H9 (cell line): ENCODE results near the gene ARMC5. TPM values are rescaled to one million over a fixed set of nuclear protein-coding genes. Genes with fewer than 3 reads are reported as not detected.
A peak's percentile ranks its signal among the peaks of the same experiment; 100 is the strongest.

ENCODE experiments used
- DNase-seq: peaks from one replicate; pipeline ENCODE4 v3.0.0-alpha.2; 2017
- H2AFZ ChIP-seq: one replicate; pipeline ENCODE4 v1.6.1; 2013; ENCODE audit warnings: mild to moderate bottlenecking, low read length, control low read depth, moderate library complexity
- H2AK5ac ChIP-seq: 2 replicates; pipeline ENCODE4 v1.6.1; 2013; ENCODE audit warnings: low read length, control low read depth, mixed read lengths; ENCODE audit not compliant: insufficient read length
- H2BK120ac ChIP-seq: one replicate; pipeline ENCODE4 v1.6.1; 2013; ENCODE audit warnings: low read depth, mild to moderate bottlenecking, low read length, control low read depth, inconsistent platforms; ENCODE audit not compliant: poor library complexity, severe bottlenecking
- H2BK12ac ChIP-seq: 2 replicates; pipeline ENCODE4 v1.6.1; 2013; ENCODE audit warnings: low read length, control low read depth, mixed read lengths, low read depth; ENCODE audit not compliant: insufficient read length
- H2BK15ac ChIP-seq: 2 replicates; pipeline ENCODE4 v1.6.1; 2013; ENCODE audit warnings: low read depth, low read length, control low read depth
- H2BK20ac ChIP-seq: one replicate; pipeline ENCODE4 v1.6.1; 2013; ENCODE audit warnings: low read depth, mild to moderate bottlenecking, low read length, control low read depth, inconsistent platforms; ENCODE audit not compliant: poor library complexity, severe bottlenecking
- H2BK5ac ChIP-seq: 2 replicates; pipeline ENCODE4 v1.6.1; 2013; ENCODE audit warnings: low read length, control low read depth, mixed read lengths; ENCODE audit not compliant: insufficient read length
- H3K14ac ChIP-seq: 2 replicates; pipeline ENCODE4 v1.6.1; 2013; ENCODE audit warnings: low read length, control low read depth; ENCODE audit not compliant: insufficient read depth
- H3K18ac ChIP-seq: 2 replicates; pipeline ENCODE4 v1.6.1; 2013; ENCODE audit warnings: low read depth, mild to moderate bottlenecking, mixed read lengths, low read length, control low read depth; ENCODE audit not compliant: insufficient read length
- H3K23ac ChIP-seq: 2 replicates; pipeline ENCODE4 v1.6.1; 2013; ENCODE audit warnings: low read length, control low read depth, mixed read lengths, low read depth; ENCODE audit not compliant: insufficient read length
- H3K23me2 ChIP-seq: 2 replicates; pipeline ENCODE4 v1.6.1; 2013; ENCODE audit warnings: low read depth, mild to moderate bottlenecking, mixed read lengths, low read length, control low read depth; ENCODE audit not compliant: insufficient read length, poor library complexity, severe bottlenecking
- H3K27ac ChIP-seq: 2 replicates; pipeline ENCODE4 v1.5.1; 2013; ENCODE audit warnings: low read length, control low read depth, mixed read lengths, low read depth; ENCODE audit not compliant: insufficient read length
- H3K27me3 ChIP-seq: 2 replicates; pipeline ENCODE4 v1.6.1; 2013; ENCODE audit warnings: low read length, control low read depth, inconsistent platforms; ENCODE audit not compliant: insufficient read depth
- H3K4ac ChIP-seq: 2 replicates; pipeline ENCODE4 v1.6.1; 2013; ENCODE audit warnings: low read depth, mild to moderate bottlenecking, control low read depth, inconsistent platforms, low read length, moderate library complexity
- H3K4me1 ChIP-seq: 2 replicates; pipeline ENCODE4 v1.6.1; 2013; ENCODE audit warnings: low read length, control low read depth, inconsistent platforms; ENCODE audit not compliant: insufficient read depth
- H3K4me2 ChIP-seq: 2 replicates; pipeline ENCODE4 v1.6.1; 2013; ENCODE audit warnings: low read length, control low read depth, mixed read lengths; ENCODE audit not compliant: insufficient read length, insufficient read depth
- H3K56ac ChIP-seq: 2 replicates; pipeline ENCODE4 v1.6.1; 2013; ENCODE audit warnings: low read depth, mild to moderate bottlenecking, mixed read lengths, low read length, control low read depth; ENCODE audit not compliant: insufficient read length
- H3K79me1 ChIP-seq: 2 replicates; pipeline ENCODE4 v1.6.1; 2013; ENCODE audit warnings: low read depth, mild to moderate bottlenecking, moderate library complexity, low read length, control low read depth, inconsistent platforms; ENCODE audit not compliant: insufficient read depth, poor library complexity, severe bottlenecking
- H3K79me2 ChIP-seq: 2 replicates; pipeline ENCODE4 v1.6.1; 2013; ENCODE audit warnings: low read length, control low read depth, inconsistent platforms; ENCODE audit not compliant: insufficient read depth
- H3K9ac ChIP-seq: 2 replicates; pipeline ENCODE4 v1.6.1; 2013; ENCODE audit warnings: low read length, control low read depth, mixed read lengths; ENCODE audit not compliant: insufficient read length; ENCODE audit errors: extremely low read depth
- H3K9me3 ChIP-seq: one replicate; pipeline ENCODE4 v1.6.1; 2013; ENCODE audit warnings: low read depth, low read length, inconsistent platforms; ENCODE audit not compliant: control insufficient read depth
- H3T11ph ChIP-seq: one replicate; pipeline ENCODE4 v1.6.1; 2013; ENCODE audit warnings: mild to moderate bottlenecking, low read length, control low read depth, inconsistent platforms
- H4K20me1 ChIP-seq: one replicate; pipeline ENCODE4 v1.6.1; 2013; ENCODE audit not compliant: control insufficient read depth, insufficient read length, insufficient read depth
- H4K5ac ChIP-seq: 2 replicates; pipeline ENCODE4 v1.6.1; 2013; ENCODE audit warnings: low read depth, mild to moderate bottlenecking, mixed read lengths, low read length, control low read depth; ENCODE audit not compliant: insufficient read length
- H4K8ac ChIP-seq: replicated peaks from 2 replicates; pipeline ENCODE4 v1.6.1; 2013; ENCODE audit warnings: low read length, control low read depth, mixed read lengths, low read depth; ENCODE audit not compliant: insufficient read length
- H4K91ac ChIP-seq: 2 replicates; pipeline ENCODE4 v1.6.1; 2013; ENCODE audit warnings: low read depth, mild to moderate bottlenecking, moderate library complexity, mixed read lengths, low read length, control low read depth; ENCODE audit not compliant: insufficient read length
- H3K27ac Mint-ChIP-seq, 3 experiments: 2 replicates in 2 of 3; 3 replicates in 1 of 3; pipeline ENCODE4 v1.8.0; 2020 to 2021; ENCODE audit warnings: mixed read lengths in 3 of 3, mild to moderate bottlenecking in 1 of 3, moderate library complexity in 1 of 3
- H3K27me3 Mint-ChIP-seq: 2 replicates; pipeline ENCODE4 v1.8.0; 2021; ENCODE audit warnings: low read depth, mild to moderate bottlenecking, moderate library complexity, mixed read lengths
- H3K36me3 Mint-ChIP-seq, 3 experiments: 2 replicates in 2 of 3; 3 replicates in 1 of 3; pipeline ENCODE4 v1.8.0; 2020 to 2021; ENCODE audit warnings: low read depth in 3 of 3, mixed read lengths in 3 of 3; ENCODE audit not compliant: insufficient read depth in 1 of 3
- H3K4me1 Mint-ChIP-seq, 2 experiments: 2 replicates each; pipeline ENCODE4 v1.8.0; 2020; ENCODE audit warnings: mixed read lengths in 2 of 2
- H3K4me3 Mint-ChIP-seq, 2 experiments: 2 replicates in 1 of 2; 3 replicates in 1 of 2; pipeline ENCODE4 v1.8.0; 2020 to 2021; ENCODE audit warnings: mild to moderate bottlenecking in 2 of 2, mixed read lengths in 2 of 2, moderate library complexity in 1 of 2
- H3K9me3 Mint-ChIP-seq, 2 experiments: 2 replicates in 1 of 2; 3 replicates in 1 of 2; pipeline ENCODE4 v1.8.0; 2020; ENCODE audit warnings: mild to moderate bottlenecking in 2 of 2, mixed read lengths in 2 of 2, moderate library complexity in 1 of 2
- CTCF ChIP-seq: fragments of 200-600 bp; sonication (generic); conservative IDR thresholded peaks from 3 replicates; pipeline ENCODE4 v1.8.0; 2021; ENCODE audit warnings: antibody characterized with exemption, mild to moderate bottlenecking
- WGBS: extraction: QIAGEN DNeasy Blood & Tissue Kit; methylation state at CpG from one replicate; pipeline ENCODE4 v1.1.7; 2013; ENCODE audit warnings: missing lambda C conversion rate, low lambda C conversion rate, mixed read lengths; ENCODE audit not compliant: insufficient read length; ENCODE audit errors: extremely low coverage; 5-methylcytosine and 5-hydroxymethylcytosine counted together
- total RNA-seq: library from RNA; stranded (reverse); gene quantifications from 2 replicates; pipeline ENCODE4 v1.2.1, GENCODE V29; 2021

The ARMC5 gene
- total RNA-seq, 1 experiment from 2014 or later, result 18.7 TPM

- Mint-ChIP-seq H3K27ac (no peak overlapping the region), H3K4me1 (peaks cover 11 to 12% of the 10 kb centered on the region in 2 experiments), H3K9me3 (peaks cover 0 to 2% of the 10 kb centered on the region in 2 experiments; a peak in 1 of 5 replicates), H3K27me3 (no peaks in the 10 kb centered on the region), H3K36me3 (peaks cover 2 to 26% (median 26%) of the 10 kb centered on the region in 3 experiments; a peak in 6 of 7 replicates), H3K4me3 (peak overlapping the region in 1 of 2 experiments; percentile 39; a peak in 4 of 5 replicates)
- Histone ChIP-seq H2BK5ac (no peak overlapping the region), H2BK12ac (no peak overlapping the region), H3K4me2 (no peak overlapping the region), H2AK5ac (no peak overlapping the region), H3K4me1 (no peaks in the 10 kb centered on the region), H3T11ph (no peak overlapping the region), H2BK120ac (no peak overlapping the region), H3K18ac (no peak overlapping the region), H3K4ac (no peak overlapping the region), H3K79me2 (no peaks in the 10 kb centered on the region; the same call in 1 of the 2 replicates), H3K9ac (no peak overlapping the region), H3K27ac (no peak overlapping the region), H4K8ac (no peak overlapping the region), H3K27me3 (no peaks in the 10 kb centered on the region), H4K20me1 (no peaks in the 10 kb centered on the region), H2AFZ (no peak overlapping the region), H3K23ac (no peak overlapping the region), H3K23me2 (peaks cover 8% of the 10 kb centered on the region), H3K14ac (no peak overlapping the region), H4K91ac (no peak overlapping the region), H4K5ac (no peak overlapping the region), H3K79me1 (peaks cover 4% of the 10 kb centered on the region), H2BK20ac (no peak overlapping the region), H3K56ac (no peak overlapping the region), H3K9me3 (no peaks in the 10 kb centered on the region), H2BK15ac (no peak overlapping the region)
- WGBS, result no CpG with 5 or more reads among the region's 10 CpGs
- TF ChIP-seq CTCF, result no peak
- DNase-seq, result no peak
These were observed 2.1 kb downstream of the ARMC5 start for GRCh38 chr16:31461201-31461920.
